Testis (tissue), 3 donors: Measurements from ENCODE around the gene COX7B2. TPM values are rescaled to one million over a fixed set of nuclear protein-coding genes. Genes with fewer than 3 reads are reported as not detected.

Source experiments
- DNase-seq: peaks from one replicate; pipeline ENCODE4 v3.0.0-alpha.2; 2019
- H3K27ac ChIP-seq, 2 donors: fragments of 200-600 bp; sonication (generic); one replicate each; pipeline ENCODE4 v1.5.1; 2019
- H3K27me3 ChIP-seq: fragments of 200-600 bp; sonication (generic); one replicate; pipeline ENCODE4 v1.5.1; 2019
- H3K36me3 ChIP-seq: fragments of 200-600 bp; sonication (generic); one replicate; pipeline ENCODE4 v1.5.1; 2017; ENCODE audit warnings: low read depth; ENCODE audit errors: missing control alignments
- H3K4me1 ChIP-seq: fragments of 200-600 bp; sonication (generic); one replicate; pipeline ENCODE4 v1.5.1; 2019
- H3K4me3 ChIP-seq, 2 donors: fragments of 200-600 bp; sonication (generic); one replicate each; pipeline ENCODE4 v1.5.1; 2017 to 2019
- H3K9me3 ChIP-seq: fragments of 200-600 bp; sonication (generic); one replicate; pipeline ENCODE4 v1.5.1; 2017
- POLR2A ChIP-seq: fragments of 450-650 bp; IDR thresholded peaks from one replicate; pipeline ENCODE4 v1.6.1; 2017; ENCODE audit warnings: antibody characterized with exemption, mild to moderate bottlenecking, moderate library complexity
- WGBS, 2 donors: methylation state at CpG; one replicate each; pipeline ENCODE4 v1.1.5; 2018; 5-methylcytosine and 5-hydroxymethylcytosine counted together
- intact Hi-C: fragments of 100-400 bp; cut with DNase I; formaldehyde crosslinking; loops from one replicate; pipeline ENCODE4 v1.15.1; 2023; ENCODE audit warnings: low total_unique reads
- polyA plus RNA-seq: library from polyadenylated mRNA; stranded (reverse); fragments of 350-450 nt; fragmentation: Illumina TruSeq; extraction: RNeasy Lipid Tissue Mini Kit (QIAGEN cat#74804); gene quantifications from one replicate; pipeline ENCODE4 v1.2.3, GENCODE V29; 2014; ENCODE audit warnings: low read depth, low replicate concordance; ENCODE audit not compliant: insufficient read depth
- total RNA-seq, 2 donors: library from RNA; depleted of rRNA; stranded (reverse); fragments of >200 nt; gene quantifications; one replicate each; pipeline ENCODE4 v1.2.3, GENCODE V29; 2016
- TF ChIP-seq, protein P1 (sequence below), 3 experiments: fragments of 450-650 bp in 2 of 3; fragments of 200-600 bp in 1 of 3; sonication (generic) in 1 of 3; IDR thresholded peaks; one replicate each; pipeline ENCODE4 v1.5.1; 2016 to 2019; ENCODE audit warnings: antibody characterized with exemption in 3 of 3, mild to moderate bottlenecking in 2 of 3, moderate library complexity in 1 of 3

The COX7B2 gene
- total and polyA plus RNA-seq, 3 donors from 2014 or later = 14.3 to 199 (median 17.0) TPM

DNA sequence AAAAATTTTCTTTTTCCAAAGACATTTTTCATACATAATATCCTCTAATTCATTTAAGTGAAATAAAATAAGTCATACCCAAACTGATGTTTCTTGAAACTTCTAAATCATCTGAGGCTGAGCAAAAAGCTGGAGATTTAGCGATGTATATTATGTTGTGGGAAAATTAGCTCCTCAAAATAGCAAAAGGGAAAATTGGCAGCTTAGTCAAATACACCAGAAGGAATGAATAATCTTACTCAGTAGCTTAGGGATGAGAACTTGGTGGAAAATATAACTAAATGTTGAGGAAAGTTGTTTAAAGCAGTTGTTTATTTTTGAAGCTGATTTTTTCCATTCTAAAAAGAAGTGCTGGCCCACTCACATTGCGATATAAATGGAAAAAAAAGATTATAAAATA, 43.4 kb upstream of the COX7B2 start:
- no peaks in the 10 kb centered on the region for H3K27me3 ChIP-seq
- intact Hi-C loops = no loop called here
- no peak overlapping the region for H3K4me3 ChIP-seq
- TF ChIP-seq, protein P1, sequence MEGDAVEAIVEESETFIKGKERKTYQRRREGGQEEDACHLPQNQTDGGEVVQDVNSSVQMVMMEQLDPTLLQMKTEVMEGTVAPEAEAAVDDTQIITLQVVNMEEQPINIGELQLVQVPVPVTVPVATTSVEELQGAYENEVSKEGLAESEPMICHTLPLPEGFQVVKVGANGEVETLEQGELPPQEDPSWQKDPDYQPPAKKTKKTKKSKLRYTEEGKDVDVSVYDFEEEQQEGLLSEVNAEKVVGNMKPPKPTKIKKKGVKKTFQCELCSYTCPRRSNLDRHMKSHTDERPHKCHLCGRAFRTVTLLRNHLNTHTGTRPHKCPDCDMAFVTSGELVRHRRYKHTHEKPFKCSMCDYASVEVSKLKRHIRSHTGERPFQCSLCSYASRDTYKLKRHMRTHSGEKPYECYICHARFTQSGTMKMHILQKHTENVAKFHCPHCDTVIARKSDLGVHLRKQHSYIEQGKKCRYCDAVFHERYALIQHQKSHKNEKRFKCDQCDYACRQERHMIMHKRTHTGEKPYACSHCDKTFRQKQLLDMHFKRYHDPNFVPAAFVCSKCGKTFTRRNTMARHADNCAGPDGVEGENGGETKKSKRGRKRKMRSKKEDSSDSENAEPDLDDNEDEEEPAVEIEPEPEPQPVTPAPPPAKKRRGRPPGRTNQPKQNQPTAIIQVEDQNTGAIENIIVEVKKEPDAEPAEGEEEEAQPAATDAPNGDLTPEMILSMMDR (IDR thresholded peaks at IDR 0.05) = no peak
- no peak for TF ChIP-seq POLR2A
- no peak overlapping the region for H3K27ac ChIP-seq
- H3K4me1 ChIP-seq = no peaks in the 10 kb centered on the region
- no peaks in the 10 kb centered on the region for H3K9me3 ChIP-seq
- WGBS, 2 donors = 71 to 79% methylated on average over 2 of the region's 2 CpGs
- no peaks in the 10 kb centered on the region for H3K36me3 ChIP-seq
- no peak for DNase-seq

DNA sequence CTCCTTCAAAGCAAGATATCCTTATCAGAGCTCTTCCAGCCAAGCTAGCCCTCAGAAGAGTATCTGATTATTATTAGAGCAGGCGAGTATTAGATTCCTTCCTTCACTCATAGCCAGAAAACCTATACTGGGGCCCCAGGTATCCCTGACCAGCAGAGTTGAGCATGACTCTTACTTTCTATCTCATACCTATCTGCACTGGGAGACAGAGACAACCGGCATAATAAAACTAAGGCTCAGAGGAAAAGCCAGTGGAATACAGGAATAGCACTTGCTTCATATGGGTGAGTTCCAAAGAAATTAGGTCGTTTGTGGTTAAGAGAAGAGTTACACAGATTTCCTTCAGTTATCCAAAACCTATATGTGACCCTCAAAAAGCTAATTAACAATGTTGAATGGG, 41.8 kb upstream of the COX7B2 start:
- no peak overlapping the region for H3K4me3 ChIP-seq
- DNase-seq = no peak
- H3K36me3 ChIP-seq = no peaks in the 10 kb centered on the region
- TF ChIP-seq POLR2A = no peak
- TF ChIP-seq, protein P1 (IDR thresholded peaks at IDR 0.05) = no peak
- H3K27ac ChIP-seq = no peak overlapping the region
- intact Hi-C loops = no loop called here
- WGBS, 2 donors = 67 to 78% methylated on average over 3 of the region's 3 CpGs
- H3K4me1 ChIP-seq = no peaks in the 10 kb centered on the region
- H3K9me3 ChIP-seq = no peaks in the 10 kb centered on the region
- no peaks in the 10 kb centered on the region for H3K27me3 ChIP-seq

DNA sequence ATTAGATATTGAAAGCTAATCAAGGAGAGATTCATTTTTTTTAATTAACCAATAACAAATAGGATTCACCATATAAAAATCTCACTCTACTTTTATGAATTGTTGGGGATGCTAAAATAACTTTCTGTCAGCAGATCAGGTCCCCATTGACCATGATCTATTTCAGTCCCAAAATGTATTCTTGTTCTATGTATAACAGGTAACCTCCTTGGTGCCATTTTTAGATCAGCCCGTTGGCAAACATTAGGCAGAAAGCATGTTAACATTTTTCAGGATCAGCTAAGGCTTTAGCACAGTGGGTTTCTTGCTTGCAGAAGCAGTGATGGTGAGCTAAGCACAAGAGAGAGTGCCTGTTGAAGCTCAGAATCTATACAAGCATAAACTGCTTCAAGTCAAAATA, 40.8 kb upstream of the COX7B2 start:
- no peaks in the 10 kb centered on the region for H3K9me3 ChIP-seq
- TF ChIP-seq, protein P1 (IDR thresholded peaks at IDR 0.05) = no peak
- TF ChIP-seq POLR2A = no peak
- H3K27me3 ChIP-seq = no peaks in the 10 kb centered on the region
- intact Hi-C loops = no loop called here
- H3K4me1 ChIP-seq = no peaks in the 10 kb centered on the region
- no peak overlapping the region for H3K27ac ChIP-seq
- 82 to 86% methylated on average over 1 of the region's 1 CpG for WGBS, 2 donors
- DNase-seq = no peak
- H3K36me3 ChIP-seq = no peaks in the 10 kb centered on the region
- H3K4me3 ChIP-seq = no peak overlapping the region

DNA sequence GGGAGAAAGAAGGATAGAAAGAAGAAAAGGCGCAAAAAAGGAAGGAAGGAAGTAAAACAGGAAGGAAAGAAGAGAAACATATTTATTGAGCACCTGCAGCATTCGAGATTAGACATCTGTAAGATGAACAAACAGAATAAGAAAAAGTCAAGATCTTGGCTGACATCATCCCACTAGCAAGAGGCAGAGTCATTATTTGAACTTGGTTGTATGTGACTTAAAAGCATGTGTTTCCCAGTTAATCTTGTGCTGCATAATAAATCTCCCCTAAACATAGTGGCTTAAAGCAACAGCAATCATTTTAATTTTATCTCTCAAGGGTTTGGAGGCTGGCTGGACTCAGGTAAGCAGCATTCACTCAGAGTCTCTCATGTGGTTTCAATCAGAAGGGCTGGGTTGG, 38.5 kb upstream of the COX7B2 start:
- Histone ChIP-seq H3K4me3 (no peak overlapping the region), H3K27me3 (no peaks in the 10 kb centered on the region), H3K36me3 (no peaks in the 10 kb centered on the region), H3K9me3 (no peaks in the 10 kb centered on the region), H3K4me1 (no peaks in the 10 kb centered on the region), H3K27ac (no peak overlapping the region)
- TF ChIP-seq, protein P1 (IDR thresholded peaks at IDR 0.05) = no peak
- TF ChIP-seq POLR2A = no peak
- DNase-seq = no peak
- 66 to 70% methylated on average over 2 of the region's 2 CpGs for WGBS, 2 donors
- intact Hi-C loops = no loop called here

DNA sequence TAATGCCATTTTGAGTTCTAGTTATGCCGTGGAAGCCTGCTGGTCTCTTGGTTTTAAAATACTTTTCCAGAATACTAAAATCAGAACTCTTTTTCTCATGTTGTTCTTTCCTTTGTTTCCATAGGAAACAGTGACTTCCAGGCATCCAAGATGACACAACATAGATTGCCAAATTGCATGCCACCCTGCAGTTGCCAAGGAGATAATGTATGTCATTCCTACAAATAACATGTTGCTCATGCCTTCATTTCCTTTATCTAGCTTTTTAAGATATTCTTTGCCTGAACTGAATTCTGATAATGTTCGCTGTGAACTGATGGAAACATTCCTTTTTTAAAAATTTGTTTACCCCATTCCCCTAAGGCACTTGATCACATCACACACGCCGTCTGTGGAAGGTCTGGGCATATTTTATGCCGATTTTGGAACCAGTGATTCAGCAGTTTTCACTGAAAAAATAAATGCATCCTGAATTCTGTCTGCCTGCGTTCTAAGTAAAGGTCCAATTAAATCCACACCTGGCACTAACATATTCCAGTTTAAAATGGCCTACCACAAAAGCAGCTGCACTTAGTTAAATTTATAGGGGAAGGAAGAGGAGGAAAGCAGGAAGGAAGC, 38.0 kb upstream of the COX7B2 start:
- no peaks in the 10 kb centered on the region for H3K9me3 ChIP-seq
- H3K27me3 ChIP-seq = no peaks in the 10 kb centered on the region
- H3K4me1 ChIP-seq = no peaks in the 10 kb centered on the region
- H3K27ac ChIP-seq = no peak overlapping the region
- no peak for TF ChIP-seq POLR2A
- TF ChIP-seq, protein P1 (IDR thresholded peaks at IDR 0.05) = no peak
- H3K4me3 ChIP-seq = no peak overlapping the region
- intact Hi-C loops = no loop called here
- H3K36me3 ChIP-seq = no peaks in the 10 kb centered on the region
- DNase-seq = no peak
- WGBS, 2 donors = 82 to 88% methylated on average over 6 of the region's 6 CpGs
